K562 (cell line): Measurements from ENCODE around the gene PPIF. TPM values are rescaled to one million over a fixed set of nuclear protein-coding genes. Genes with fewer than 3 reads are reported as not detected.

Experiments
- ATAC-seq: fragments of 200-7000 bp; cut with Tn5 transposase; 3 replicates; pipeline ENCODE4 v1.9.1; 2020; ENCODE audit warnings: moderate library complexity
- BruUV-seq: library from RNA; stranded (reverse); fragments of 400-500 nt; replicated peaks from 2 replicates; lab custom pipeline; 2021; lab: Mats Ljungman, UMichigan
- CTCF ChIA-PET: fragments of 300-600 bp; formaldehyde crosslinking; extraction: SDS; loops from one replicate; lab custom pipeline; 2021; ENCODE audit warnings: low intra/inter-chr PET ratio; lab: Yijun Ruan, JAX
- POLR2A ChIA-PET: fragments of 300-600, 350-650 bp; sonication (Branson Sonifier 250); formaldehyde crosslinking; extraction: SDS; loops from one replicate; lab custom pipeline; 2021; ENCODE audit warnings: antibody characterized with exemption, inconsistent platforms; lab: Yijun Ruan, JAX
- DNase-seq, 4 experiments: peaks; one replicate each; pipeline versions ENCODE4 v3.0.0 to v3.0.0-alpha.2; 2011 to 2018; ENCODE audit warnings: low spot score in 3 of 4, mixed read lengths in 3 of 4; ENCODE audit errors: extremely low read depth in 1 of 4
- FAIRE-seq: peaks from 2 replicates; lab custom pipeline; 2011; peaks lifted over from hg19 to GRCh38; lab: Jason Lieb, UNC
- H2AFZ ChIP-seq: 2 replicates; pipeline ENCODE4 v1.6.0; 2011; ENCODE audit warnings: low read depth, low read length, control low read depth, inconsistent platforms
- H3K27ac ChIP-seq: fragments of 200-600 bp; 3 replicates; pipeline ENCODE4 v1.8.0; 2011; ENCODE audit warnings: low read depth, mild to moderate bottlenecking, control low read depth, inconsistent platforms, low read length, moderate library complexity, mixed read lengths; ENCODE audit errors: extremely low read depth
- H3K27me3 ChIP-seq, 2 experiments: fragments of 300-600 bp in 1 of 2; 2 replicates in 1 of 2; 3 replicates in 1 of 2; pipeline versions ENCODE4 v1.6.0 to v1.8.0; 2011; ENCODE audit warnings: inconsistent platforms in 2 of 2, low read length in 2 of 2, mild to moderate bottlenecking in 1 of 2, mixed read lengths in 1 of 2, moderate library complexity in 1 of 2; ENCODE audit not compliant: control insufficient read depth in 2 of 2, insufficient read depth in 2 of 2
- H3K36me3 ChIP-seq: fragments of 300-600 bp; 3 replicates; pipeline ENCODE4 v1.8.0; 2011; ENCODE audit warnings: mild to moderate bottlenecking, low read length, inconsistent platforms; ENCODE audit not compliant: control insufficient read depth, insufficient read depth
- H3K4me1 ChIP-seq, 2 experiments: fragments of 200-600 bp in 1 of 2; replicated peaks in 1 of 2; 2 replicates in 1 of 2; 3 replicates in 1 of 2; pipeline versions ENCODE4 v1.5.1 to v1.8.0; 2011; ENCODE audit warnings: inconsistent platforms in 2 of 2, low read length in 2 of 2, mild to moderate bottlenecking in 1 of 2, mixed read lengths in 1 of 2, moderate library complexity in 1 of 2; ENCODE audit not compliant: control insufficient read depth in 2 of 2, insufficient read depth in 2 of 2
- H3K4me2 ChIP-seq: 2 replicates; pipeline ENCODE4 v1.6.1; 2011; ENCODE audit warnings: low read length, control low read depth, inconsistent platforms, mixed read lengths; ENCODE audit not compliant: insufficient read depth
- H3K4me3 ChIP-seq: fragments of 200-600 bp; sonication (generic), shearing (Covaris generic); 2 replicates; pipeline ENCODE4 v1.5.1; 2016; ENCODE audit warnings: control low read depth, inconsistent platforms
- H3K79me2 ChIP-seq: fragments of 200-600 bp; 3 replicates; pipeline ENCODE4 v1.8.0; 2011; ENCODE audit warnings: low read length, inconsistent platforms; ENCODE audit not compliant: control insufficient read depth, insufficient read depth
- H3K9ac ChIP-seq, 2 experiments: 2 replicates each; pipeline versions ENCODE4 v1.6.0 to v1.6.1; 2011; ENCODE audit warnings: low read depth in 2 of 2, low read length in 2 of 2, control low read depth in 1 of 2, inconsistent platforms in 1 of 2, mild to moderate bottlenecking in 1 of 2, mixed read lengths in 1 of 2; ENCODE audit not compliant: insufficient read depth in 1 of 2
- H3K9me1 ChIP-seq: one replicate; pipeline ENCODE4 v1.6.0; 2011; ENCODE audit warnings: inconsistent platforms, mild to moderate bottlenecking, low read length, moderate library complexity; ENCODE audit not compliant: control insufficient read depth, insufficient read depth
- H3K9me3 ChIP-seq: replicated peaks from 2 replicates; pipeline ENCODE4 v1.5.1; 2011; ENCODE audit warnings: low read depth, low read length, inconsistent platforms; ENCODE audit not compliant: control insufficient read depth, insufficient read depth
- H4K20me1 ChIP-seq: replicated peaks from 2 replicates; pipeline ENCODE4 v1.6.1; 2011; ENCODE audit warnings: low read length, inconsistent platforms, mixed read lengths; ENCODE audit not compliant: control insufficient read depth, insufficient read depth
- ATF1 ChIP-seq, 2 experiments: fragments of 450-650 bp in 1 of 2; IDR thresholded peaks; 2 replicates each; pipeline ENCODE4 v1.6.1; 2016; ENCODE audit warnings: missing compliant biosample characterization in 1 of 2, missing genetic modification characterization in 1 of 2
- BMI1 ChIP-seq: fragments of 150-350 bp; IDR thresholded peaks from 2 replicates; pipeline ENCODE4 v1.6.1; 2014; ENCODE audit warnings: low read length
- ESRRA ChIP-seq: fragments of 450-650 bp; IDR thresholded peaks from 2 replicates; pipeline ENCODE4 v1.6.1; 2014; ENCODE audit warnings: low read depth, mild to moderate bottlenecking, moderate library complexity, borderline replicate concordance
- FOSL1 ChIP-seq: fragments of 200-800 bp; sonication (Bioruptor generic); conservative IDR thresholded peaks from 2 replicates; pipeline ENCODE4 v1.6.1; 2016; ENCODE audit warnings: missing genetic modification characterization, missing compliant biosample characterization
- IRF2 ChIP-seq: sonication (generic); formaldehyde crosslinking; IDR thresholded peaks from 2 replicates; pipeline ENCODE4 v1.8.1; 2022; ENCODE audit warnings: mild to moderate bottlenecking, missing genetic modification reagents
- POLR2B ChIP-seq: fragments of 450-650 bp; IDR thresholded peaks from 2 replicates; pipeline ENCODE4 v1.6.1; 2018; ENCODE audit warnings: low read depth; ENCODE audit not compliant: partially characterized antibody
- RREB1 ChIP-seq: fragments of 250-450 bp; sonication (Bioruptor Pico); IDR thresholded peaks from 2 replicates; pipeline ENCODE4 v1.4.0; 2020
- ZFX ChIP-seq: sonication (generic); formaldehyde crosslinking; IDR thresholded peaks from 2 replicates; pipeline ENCODE4 v1.8.0; 2022; ENCODE audit warnings: mild to moderate bottlenecking, missing genetic modification reagents, moderate library complexity
- ZKSCAN8 ChIP-seq: fragments of 200-800 bp; sonication (Bioruptor generic); IDR thresholded peaks from 2 replicates; pipeline ENCODE4 v1.6.1; 2016; ENCODE audit warnings: missing genetic modification characterization, missing compliant biosample characterization
- ZNF24 ChIP-seq: fragments of 450-650 bp; IDR thresholded peaks from 2 replicates; pipeline ENCODE4 v1.6.1; 2016
- ZNF280B ChIP-seq: fragments of 250-450 bp; sonication (Bioruptor Pico); IDR thresholded peaks from 2 replicates; pipeline ENCODE4 v1.5.1; 2021; ENCODE audit warnings: mild to moderate bottlenecking
- WGBS: fragments of 100-300 bp; shearing (Covaris generic); methylation state at CpG from one replicate; pipeline ENCODE4 v1.1.6; 2016; ENCODE audit warnings: low coverage, mixed read lengths; ENCODE audit not compliant: insufficient coverage; ENCODE audit errors: missing lambda C conversion rate; 5-methylcytosine and 5-hydroxymethylcytosine counted together
- in situ Hi-C: fragments of 300-500 bp; cut with MboI; formaldehyde crosslinking; loops from 4 replicates; pipeline ENCODE4 v1.15.0; 2018; ENCODE audit warnings: inconsistent platforms, mixed read lengths
- intact Hi-C: fragments of 100-400 bp; cut with micrococcal nuclease; formaldehyde crosslinking; loops from 2 replicates; pipeline ENCODE4 v1.14.2; 2022
- polyA plus RNA-seq, 8 experiments: library from polyadenylated mRNA; depleted of rRNA in 4 of 8; stranded (reverse) in 5 of 8; unstranded in 3 of 8; fragments of >200 nt; fragmentation: Nextera tagmentation in 2 of 8; fragmentation: Illumina TruSeq in 1 of 8; extraction: Ambion mirVana in 2 of 8; extraction: Trizol in 1 of 8; gene quantifications; 2 replicates each; pipeline versions ENCODE4 v1.2.1 to v1.2.3, GENCODE V29; 2011 to 2014; ENCODE audit warnings: inconsistent platforms in 1 of 8, missing spikeins in 1 of 8
- total RNA-seq, 7 experiments: library from RNA; depleted of rRNA in 6 of 7; stranded (reverse); fragments of >200 nt in 6 of 7; fragmentation: Illumina TruSeq in 2 of 7; extraction: Trizol in 2 of 7; gene quantifications; 2 replicates each; pipeline versions ENCODE4 v1.2.1 to v1.2.3, GENCODE V29; 2011 to 2021; ENCODE audit warnings: low replicate concordance in 1 of 7

Gene PPIF
- total and polyA plus RNA-seq, 9 of the 15 experiments (the other 6 are each of a cell fraction or from before 2014, with no cell fraction given): 40.9 to 287 (median 117) TPM

DNA sequence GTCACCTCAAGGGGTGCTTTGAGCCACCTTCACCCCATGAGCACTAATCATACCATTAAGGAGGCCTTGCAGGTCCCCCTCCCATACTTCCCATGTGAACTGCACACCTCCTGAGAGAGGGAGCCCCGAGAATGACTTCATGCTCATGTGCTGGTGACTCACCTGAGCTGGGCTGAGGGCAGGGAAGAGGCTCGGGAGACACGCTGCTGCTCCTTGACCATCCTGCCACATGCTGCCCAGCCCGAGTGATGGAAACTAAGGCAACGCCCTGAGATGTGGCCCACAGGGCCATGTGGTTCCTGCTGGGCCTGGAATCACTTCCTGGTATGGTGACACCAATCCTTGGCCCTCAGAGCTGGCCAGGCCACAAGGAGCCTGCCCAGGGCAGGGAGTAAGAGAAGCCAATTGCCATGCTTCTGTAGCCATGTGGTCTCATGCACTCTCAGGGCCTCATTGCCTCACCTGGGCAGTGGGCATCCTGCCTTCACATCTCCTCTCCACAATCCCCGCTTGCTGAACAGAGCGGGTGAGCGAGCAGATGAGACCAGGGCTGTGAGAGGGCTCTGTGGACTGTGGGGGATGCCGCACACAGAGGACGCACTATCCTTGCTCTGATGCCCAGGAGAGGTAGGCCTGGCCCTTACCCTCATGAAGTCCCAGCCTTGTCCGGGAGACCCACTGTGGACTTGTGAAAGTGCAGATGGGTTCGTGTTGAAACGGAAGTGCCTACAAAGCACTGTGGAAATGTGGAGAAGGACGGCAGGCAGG is 18.3 kb upstream of the PPIF start (continued):
- TF ChIP-seq ZNF280B (CRISPR knock-in tag): no peak
- no peak for TF ChIP-seq ESRRA
- TF ChIP-seq, all 486 proteins: peak for 11

GRCh38 chr10:79329529-79329928 is 17.7 kb upstream of the PPIF start:
- POLR2A ChIA-PET: interaction anchor here (0.6 to 1.7 kb wide), 2 partner anchors 8 to 151 kb away, joined by 3 to 5 read pairs; no protein-coding TSS in a partner anchor
- CTCF ChIA-PET: no interaction called here
- DNase-seq (no peak), FAIRE-seq (no peak), ATAC-seq (no peak; the same call in 2 of the 3 replicates)
- no peak overlapping the region for H3K9ac ChIP-seq
- no peak overlapping the region for H3K4me3 ChIP-seq
- no peak overlapping the region for H3K4me2 ChIP-seq
- H3K27ac ChIP-seq: no peak overlapping the region
- no peaks in the 10 kb centered on the region for H3K79me2 ChIP-seq
- H3K9me3 ChIP-seq: no peaks in the 10 kb centered on the region
- WGBS: 8% methylated on average over 9 of the region's 9 CpGs
- H4K20me1 ChIP-seq: 0 out of 2 replicates have a peak, but pooled peaks cover 4% of the 10 kb centered on the region
- H3K4me1 ChIP-seq: no peaks in the 10 kb centered on the region
- no peak overlapping the region for H2AFZ ChIP-seq
- H3K27me3 ChIP-seq: peaks cover 11 to 47% of the 10 kb centered on the region in 2 experiments
- H3K9me1 ChIP-seq: no peaks in the 10 kb centered on the region
- in situ Hi-C loops (no loop called here), intact Hi-C loops (no loop called here)
- H3K36me3 ChIP-seq: no peaks in the 10 kb centered on the region
- BruUV-seq: no TSS peak
- TF ChIP-seq BMI1: no peak
- TF ChIP-seq FOSL1 (tag): peak; percentile 22; the same call in 1 of the 2 replicates
- 0 out of 2 replicates have a peak, but pooled peaks have one; percentile 25 for TF ChIP-seq ZKSCAN8 (CRISPR knock-in tag)
- no peak for TF ChIP-seq ZFX (CRISPR knock-in tag)
- no peak for TF ChIP-seq IRF2 (CRISPR knock-in tag)
- TF ChIP-seq ATF1 (CRISPR knock-in tag; IDR thresholded peaks at IDR 0.05): no peak
- TF ChIP-seq ATF1 (tag; IDR thresholded peaks at IDR 0.05): no peak
- TF ChIP-seq RREB1 (CRISPR knock-in tag): no peak
- no peak for TF ChIP-seq POLR2B
- peak; percentile 52; the same call in 1 of the 2 replicates for TF ChIP-seq ZNF24
